Measurements from ENCODE around the gene TOR1AIP2. TPM values are rescaled to one million over a fixed set of nuclear protein-coding genes. Genes with fewer than 3 reads are reported as not detected.

TOR1AIP2 gene
- total and polyA plus RNA-seq, 10 of the 15 experiments (the other 5 are each of a cell fraction or from before 2014, with no cell fraction given): 5.3 to 38.9 (median 15.4) TPM

DNA sequence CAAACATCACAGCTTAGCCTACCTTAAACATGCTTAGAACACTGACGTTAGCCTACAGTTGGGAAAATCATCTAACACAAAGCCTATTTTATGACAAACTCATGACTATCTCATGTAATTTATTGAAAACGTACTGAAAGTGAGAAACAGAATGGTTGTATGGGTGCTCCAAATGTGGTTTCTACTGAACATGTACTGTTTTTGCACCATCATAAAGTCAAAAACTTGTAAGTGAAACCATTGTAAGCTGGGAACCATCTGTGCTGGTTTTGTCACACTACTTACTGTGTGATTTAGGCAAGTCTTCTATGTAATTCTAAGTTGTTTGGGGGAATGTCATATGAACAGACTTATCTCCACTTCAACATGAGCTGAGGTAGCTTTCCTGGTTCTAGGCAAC lies 55.5 kb downstream of the TOR1AIP2 start:
- H3K36me3 ChIP-seq (ENCODE audit: control insufficient read depth in 2 of 2, insufficient read depth in 2 of 2, low read length in 1 of 2): no peaks in the 10 kb centered on the region
- no peak overlapping the region for H3K4me3 ChIP-seq
- no peaks in the 10 kb centered on the region for H3K9me3 ChIP-seq (replicated peaks; ENCODE audit: control insufficient read depth, insufficient read depth, low read length)
- intact Hi-C loops (cut with micrococcal nuclease; ENCODE audit: unreplicated experiment) (no loop called here), in situ Hi-C loops (cut with MboI) (loop anchor here (25.0 kb wide), 1 partner anchor 735 kb away; the partner anchor contains the start of gene TOR3A)
- no peak for DNase-seq (ENCODE audit: low read depth, low spot score)
- no peak overlapping the region for H3K4me2 ChIP-seq (ENCODE audit: control insufficient read depth, insufficient read depth)
- ChIA-PET CTCF (interaction anchor here (1.0 to 19.2 kb wide), 5 partner anchors 7 to 357 kb away, joined by 3 to 938 read pairs (median 22); no protein-coding TSS in a partner anchor), SMC1A (ENCODE audit: uncharacterized antibody, unreplicated experiment) (interaction anchor here (1.1 to 1.5 kb wide), 2 partner anchors 116 to 323 kb away, joined by 3 to 4 read pairs; no protein-coding TSS in a partner anchor), POLR2A (no interaction called here), RAD21 (ENCODE audit: unreplicated experiment) (no interaction called here)
- ATAC-seq: no peak; the same call in 2 of the 3 replicates
- no peaks in the 10 kb centered on the region for H3K79me2 ChIP-seq (ENCODE audit: control insufficient read depth, insufficient read depth, low read length)
- H4K20me1 ChIP-seq (ENCODE audit: control insufficient read depth, insufficient read depth): no peaks in the 10 kb centered on the region
- H3K27ac ChIP-seq (ENCODE audit: control insufficient read depth, insufficient read depth): no peak overlapping the region
- H2AFZ ChIP-seq (ENCODE audit: control insufficient read depth, low read depth, low read length): no peak overlapping the region
- no peak for TF ChIP-seq MTA3 (IDR thresholded peaks at IDR 0.05; ENCODE audit: borderline replicate concordance, low read length)
- no peak for TF ChIP-seq POLR2A (IDR thresholded peaks at IDR 0.05; ENCODE audit: low read depth, low read length)
- TF ChIP-seq HCFC1 (IDR thresholded peaks at IDR 0.05; ENCODE audit: low read length): no peak
- TF ChIP-seq BCL11A (IDR thresholded peaks at IDR 0.05; ENCODE audit: low read depth, low read length): no peak
- TF ChIP-seq, protein P1, sequence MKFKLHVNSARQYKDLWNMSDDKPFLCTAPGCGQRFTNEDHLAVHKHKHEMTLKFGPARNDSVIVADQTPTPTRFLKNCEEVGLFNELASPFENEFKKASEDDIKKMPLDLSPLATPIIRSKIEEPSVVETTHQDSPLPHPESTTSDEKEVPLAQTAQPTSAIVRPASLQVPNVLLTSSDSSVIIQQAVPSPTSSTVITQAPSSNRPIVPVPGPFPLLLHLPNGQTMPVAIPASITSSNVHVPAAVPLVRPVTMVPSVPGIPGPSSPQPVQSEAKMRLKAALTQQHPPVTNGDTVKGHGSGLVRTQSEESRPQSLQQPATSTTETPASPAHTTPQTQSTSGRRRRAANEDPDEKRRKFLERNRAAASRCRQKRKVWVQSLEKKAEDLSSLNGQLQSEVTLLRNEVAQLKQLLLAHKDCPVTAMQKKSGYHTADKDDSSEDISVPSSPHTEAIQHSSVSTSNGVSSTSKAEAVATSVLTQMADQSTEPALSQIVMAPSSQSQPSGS (IDR thresholded peaks at IDR 0.05; ENCODE audit: low read length): no peak
- no peak for TF ChIP-seq RAD51 (IDR thresholded peaks at IDR 0.05)
- no peak for TF ChIP-seq BMI1 (IDR thresholded peaks at IDR 0.05; ENCODE audit: borderline replicate concordance)
- no peak for TF ChIP-seq TBL1XR1 (IDR thresholded peaks at IDR 0.05; ENCODE audit: low read depth, low read length)
- no peak for TF ChIP-seq RFX5 (IDR thresholded peaks at IDR 0.05; ENCODE audit: low read depth, low read length)
- TF ChIP-seq, protein P2, sequence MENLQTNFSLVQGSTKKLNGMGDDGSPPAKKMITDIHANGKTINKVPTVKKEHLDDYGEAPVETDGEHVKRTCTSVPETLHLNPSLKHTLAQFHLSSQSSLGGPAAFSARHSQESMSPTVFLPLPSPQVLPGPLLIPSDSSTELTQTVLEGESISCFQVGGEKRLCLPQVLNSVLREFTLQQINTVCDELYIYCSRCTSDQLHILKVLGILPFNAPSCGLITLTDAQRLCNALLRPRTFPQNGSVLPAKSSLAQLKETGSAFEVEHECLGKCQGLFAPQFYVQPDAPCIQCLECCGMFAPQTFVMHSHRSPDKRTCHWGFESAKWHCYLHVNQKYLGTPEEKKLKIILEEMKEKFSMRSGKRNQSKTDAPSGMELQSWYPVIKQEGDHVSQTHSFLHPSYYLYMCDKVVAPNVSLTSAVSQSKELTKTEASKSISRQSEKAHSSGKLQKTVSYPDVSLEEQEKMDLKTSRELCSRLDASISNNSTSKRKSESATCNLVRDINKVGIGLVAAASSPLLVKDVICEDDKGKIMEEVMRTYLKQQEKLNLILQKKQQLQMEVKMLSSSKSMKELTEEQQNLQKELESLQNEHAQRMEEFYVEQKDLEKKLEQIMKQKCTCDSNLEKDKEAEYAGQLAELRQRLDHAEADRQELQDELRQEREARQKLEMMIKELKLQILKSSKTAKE (IDR thresholded peaks at IDR 0.05; ENCODE audit: low read depth, poor library complexity, severe bottlenecking): no peak
- H3K9ac ChIP-seq (ENCODE audit: control insufficient read depth, insufficient read depth, low read length): no peak overlapping the region
- BruUV-seq (replicated peaks): no TSS peak
- H3K4me1 ChIP-seq (ENCODE audit: control insufficient read depth, insufficient read depth, low read length): no peaks in the 10 kb centered on the region
- WGBS (ENCODE audit: insufficient coverage, insufficient replicate concordance, low lambda C conversion rate, missing lambda C conversion rate): 21% methylated on average over 2 of the region's 2 CpGs
- peaks cover 0 to 2% of the 10 kb centered on the region in 2 experiments; a peak in 2 of 4 replicates for H3K27me3 ChIP-seq (replicated peaks in 1 of 2; ENCODE audit: control insufficient read depth in 2 of 2, insufficient read depth in 2 of 2, low read length in 1 of 2)
- FAIRE-seq: no peak
